Fibroblast of peridontal ligament (primary cell): ENCODE results near the gene PALD1.

ENCODE experiments used
- DNase-seq: peaks from one replicate; pipeline ENCODE4 v3.0.0-alpha.2; 2010; ENCODE audit errors: extremely low read depth

PALD1 gene

GRCh38 chr10:70504521-70505358 is 26.2 kb downstream of the PALD1 start:
- DNase-seq, result no peak

GRCh38 chr10:70505908-70506307 is 27.3 kb downstream of the PALD1 start:
- no peak for DNase-seq

- DNase-seq, result no peak
Measured at GRCh38 chr10:70507966-70508365, 29.4 kb downstream of the PALD1 start.

- DNase-seq, result no peak
Measured at GRCh38 chr10:70508912-70509756, 30.6 kb downstream of the PALD1 start.

GRCh38 chr10:70509757-70510147 is 31.2 kb downstream of the PALD1 start:
- no peak for DNase-seq

GRCh38 chr10:70510453-70510852 is 31.9 kb downstream of the PALD1 start:
- DNase-seq, result no peak

- no peak for DNase-seq
Measured at GRCh38 chr10:70510904-70511303, 32.3 kb downstream of the PALD1 start.

GRCh38 chr10:70512149-70512639 is 33.6 kb downstream of the PALD1 start:
- DNase-seq, result no peak

- no peak for DNase-seq
Measured at GRCh38 chr10:70513848-70514309, 35.3 kb downstream of the PALD1 start.

- DNase-seq, result no peak
Measured at GRCh38 chr10:70514591-70514990, 36.0 kb downstream of the PALD1 start.

- no peak for DNase-seq
Measured at GRCh38 chr10:70515035-70515667, 36.6 kb downstream of the PALD1 start.

GRCh38 chr10:70518695-70519094 is 40.1 kb downstream of the PALD1 start:
- DNase-seq, result no peak

- DNase-seq, result no peak
Measured at GRCh38 chr10:70523057-70523456, 44.5 kb downstream of the PALD1 start.

GRCh38 chr10:70523549-70523948 is 45.0 kb downstream of the PALD1 start:
- no peak for DNase-seq

- DNase-seq, result no peak
Measured at GRCh38 chr10:70528314-70528713, 49.7 kb downstream of the PALD1 start.

- peak; percentile 30 for DNase-seq
Measured at GRCh38 chr10:70528741-70529362, 50.3 kb downstream of the PALD1 start.

GRCh38 chr10:70529848-70530247 is 51.3 kb downstream of the PALD1 start:
- DNase-seq, result no peak

- no peak for DNase-seq
Measured at GRCh38 chr10:70530315-70530714, 51.7 kb downstream of the PALD1 start.

GRCh38 chr10:70532554-70533188 is 54.1 kb downstream of the PALD1 start:
- no peak for DNase-seq

- no peak for DNase-seq
Measured at GRCh38 chr10:70533189-70533558, 54.6 kb downstream of the PALD1 start.

- DNase-seq, result no peak
Measured at GRCh38 chr10:70534281-70534680, 55.7 kb downstream of the PALD1 start.
